Upper lobe of left lung (tissue), 6 donors: ENCODE results near the gene DISC1. TPM values are rescaled to one million over a fixed set of nuclear protein-coding genes. Genes with fewer than 3 reads are reported as not detected.

Experiments used
- ATAC-seq, 2 donors: fragments of 200-7000 bp; cut with Tn5 transposase; one replicate each; pipeline ENCODE4 v1.9.1; 2022; ENCODE audit warnings: mild to moderate bottlenecking in 2 of 2, moderate library complexity in 2 of 2; ENCODE audit not compliant: low FRiP score in 2 of 2
- DNase-seq, 2 donors: peaks; one replicate each; pipeline ENCODE4 v3.0.0-alpha.2; 2019 to 2020
- H3K27ac ChIP-seq, 4 donors: fragments of 200-600 bp; sonication (generic); one replicate each; pipeline ENCODE4 v1.5.1; 2016 to 2019
- H3K27me3 ChIP-seq, 4 donors: fragments of 200-600 bp; sonication (generic); one replicate each; pipeline ENCODE4 v1.5.1; 2017 to 2019
- H3K36me3 ChIP-seq, 4 donors: fragments of 200-600 bp; sonication (generic); one replicate each; pipeline ENCODE4 v1.5.1; 2016 to 2019
- H3K4me1 ChIP-seq, 4 donors: fragments of 200-600 bp; sonication (generic); one replicate each; pipeline ENCODE4 v1.5.1; 2018 to 2019
- H3K4me3 ChIP-seq, 4 donors: fragments of 200-600 bp; sonication (generic); one replicate each; pipeline ENCODE4 v1.5.1; 2017 to 2019; ENCODE audit warnings: mild to moderate bottlenecking in 2 of 4, moderate library complexity in 1 of 4
- H3K9me3 ChIP-seq, 4 donors: fragments of 200-600 bp; sonication (generic); one replicate each; pipeline ENCODE4 v1.5.1; 2018 to 2019
- EP300 ChIP-seq, 4 donors: sonication (generic); formaldehyde crosslinking; IDR thresholded peaks; one replicate each; pipeline ENCODE4 v1.5.1; 2017; ENCODE audit warnings: antibody characterized with exemption in 4 of 4, control low read depth in 2 of 4
- POLR2A ChIP-seq, 4 donors: fragments of 450-650 bp; IDR thresholded peaks; one replicate each; pipeline ENCODE4 v1.5.1; 2016 to 2017; ENCODE audit warnings: antibody characterized with exemption in 4 of 4, mild to moderate bottlenecking in 2 of 4
- POLR2AphosphoS5 ChIP-seq, 2 donors: sonication (generic); formaldehyde crosslinking; IDR thresholded peaks; one replicate each; pipeline ENCODE4 v1.5.1; 2017; ENCODE audit warnings: antibody characterized with exemption in 2 of 2
- whole genome bisulfite sequencing, 2 donors: methylation state at CpG; one replicate each; pipeline ENCODE4 v1.1.5; 2017 to 2018; 5-methylcytosine and 5-hydroxymethylcytosine counted together
- total RNA-seq, 6 donors: library from RNA; depleted of rRNA in 4 of 6; stranded (reverse); fragments of >200 nt in 4 of 6; gene quantifications; one replicate each; pipeline versions ENCODE4 v1.1.0 to v1.2.1, GENCODE V29; 2016 to 2021
- TF ChIP-seq, protein P1 (sequence below), 6 experiments: fragments of 450-650 bp in 4 of 6; fragments of 200-600 bp in 2 of 6; sonication (generic) in 2 of 6; IDR thresholded peaks; one replicate each; pipeline ENCODE4 v1.5.1; 2016 to 2019; ENCODE audit warnings: antibody characterized with exemption in 6 of 6
- donor health status: DM: no; HTN: no; CAD: no; lungs with moderate emphysema.
- donor health status: DM: no; HTN: yes; CAD: no; lungs with severe emphysema.

The DISC1 gene
- total RNA-seq, 6 donors from 2014 or later, result 6.1 to 16.8 (median 10.5) TPM

DNA sequence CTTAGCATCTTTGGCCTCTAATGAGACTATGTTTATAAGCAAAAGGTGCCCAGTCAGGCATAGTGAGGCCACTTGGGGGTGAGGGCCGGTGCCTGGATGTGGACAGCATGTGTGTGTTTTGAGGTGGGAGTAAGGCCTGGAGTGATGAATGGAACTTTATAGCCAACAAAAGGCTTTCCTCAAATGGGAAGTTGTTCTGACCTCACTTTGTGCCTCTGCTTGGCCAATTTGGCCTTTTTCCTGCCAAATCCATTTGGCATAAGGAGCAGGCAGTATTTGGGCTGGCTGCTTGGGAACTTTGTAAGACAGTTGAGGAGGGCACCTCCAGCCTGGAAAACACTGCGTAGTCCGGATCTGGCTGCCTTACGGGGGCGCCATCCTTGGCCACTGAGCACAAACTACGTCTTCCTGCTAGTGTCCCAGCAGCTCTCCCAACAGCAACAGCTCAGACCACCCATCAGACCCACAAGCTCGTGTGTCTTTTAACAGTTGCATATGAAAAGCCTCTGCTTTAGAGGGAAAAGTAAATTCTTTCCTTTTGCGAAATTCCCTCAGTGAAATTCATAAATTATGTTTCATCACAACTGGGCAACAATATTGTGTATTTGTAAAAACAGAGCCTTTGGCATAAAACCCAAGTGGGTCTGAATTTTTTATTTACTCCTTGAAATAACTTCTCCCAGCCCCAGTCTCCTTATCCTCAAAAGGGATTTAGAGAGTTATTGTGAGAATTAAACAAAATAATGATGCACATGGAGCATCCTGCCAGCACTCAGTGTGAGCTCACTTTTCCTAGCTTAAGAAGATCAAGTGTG, 322.9 kb downstream of the DISC1 start:
- Histone ChIP-seq H3K4me3 (no peak overlapping the region), H3K27me3 (no peaks in the 10 kb centered on the region), H3K9me3 (no peaks in the 10 kb centered on the region), H3K36me3 (no peaks in the 10 kb centered on the region), H3K27ac (peak overlapping the region in 1 of 4 donors; percentile 2), H3K4me1 (no peaks in the 10 kb centered on the region)
- peak; percentile 49 to 77 for ATAC-seq
- no peak for TF ChIP-seq POLR2A (IDR thresholded peaks at IDR 0.05)
- TF ChIP-seq, protein P1, sequence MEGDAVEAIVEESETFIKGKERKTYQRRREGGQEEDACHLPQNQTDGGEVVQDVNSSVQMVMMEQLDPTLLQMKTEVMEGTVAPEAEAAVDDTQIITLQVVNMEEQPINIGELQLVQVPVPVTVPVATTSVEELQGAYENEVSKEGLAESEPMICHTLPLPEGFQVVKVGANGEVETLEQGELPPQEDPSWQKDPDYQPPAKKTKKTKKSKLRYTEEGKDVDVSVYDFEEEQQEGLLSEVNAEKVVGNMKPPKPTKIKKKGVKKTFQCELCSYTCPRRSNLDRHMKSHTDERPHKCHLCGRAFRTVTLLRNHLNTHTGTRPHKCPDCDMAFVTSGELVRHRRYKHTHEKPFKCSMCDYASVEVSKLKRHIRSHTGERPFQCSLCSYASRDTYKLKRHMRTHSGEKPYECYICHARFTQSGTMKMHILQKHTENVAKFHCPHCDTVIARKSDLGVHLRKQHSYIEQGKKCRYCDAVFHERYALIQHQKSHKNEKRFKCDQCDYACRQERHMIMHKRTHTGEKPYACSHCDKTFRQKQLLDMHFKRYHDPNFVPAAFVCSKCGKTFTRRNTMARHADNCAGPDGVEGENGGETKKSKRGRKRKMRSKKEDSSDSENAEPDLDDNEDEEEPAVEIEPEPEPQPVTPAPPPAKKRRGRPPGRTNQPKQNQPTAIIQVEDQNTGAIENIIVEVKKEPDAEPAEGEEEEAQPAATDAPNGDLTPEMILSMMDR (IDR thresholded peaks at IDR 0.05), result no peak
- no peak for TF ChIP-seq EP300 (IDR thresholded peaks at IDR 0.05)
- TF ChIP-seq POLR2AphosphoS5 (IDR thresholded peaks at IDR 0.05), result no peak
- WGBS, 2 donors, result 73 to 81% methylated on average over 8 of the region's 8 CpGs
- no peak for DNase-seq

DNA sequence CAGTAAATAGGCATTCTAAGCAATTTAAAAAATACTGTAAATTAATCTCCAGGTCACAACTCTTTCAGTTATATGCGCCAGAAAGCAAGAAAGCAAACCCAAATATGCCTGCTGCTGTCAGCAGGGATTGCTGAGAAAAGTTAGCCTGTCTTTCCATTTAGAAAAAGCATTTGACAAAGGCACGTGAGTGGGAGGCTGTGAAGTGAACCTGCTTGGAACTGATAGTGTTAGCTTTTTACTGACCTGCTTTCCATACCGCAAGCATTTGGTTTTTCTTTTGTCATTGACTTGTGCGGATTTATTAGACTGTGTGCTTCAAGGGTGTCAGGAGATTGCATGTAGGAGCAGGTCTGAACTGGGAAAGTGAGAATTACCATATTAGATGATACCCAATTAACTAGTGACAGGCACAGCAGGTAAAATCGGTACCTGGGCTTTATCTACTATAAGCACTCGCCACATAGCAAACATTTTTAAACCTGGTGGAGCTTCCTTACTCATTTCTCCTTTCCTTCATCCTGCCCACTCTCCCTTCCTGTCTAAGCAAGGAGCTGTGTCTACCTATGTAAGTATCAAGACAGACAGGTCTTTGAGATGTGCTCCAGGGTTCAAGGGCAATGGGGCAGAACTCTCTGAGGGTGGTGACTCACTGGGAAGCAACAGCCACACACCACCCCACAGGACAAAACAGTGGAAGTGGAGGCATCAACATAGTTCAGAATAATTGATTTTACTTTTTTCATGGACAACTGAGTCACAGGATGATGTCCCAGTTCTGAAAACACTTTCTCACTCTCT, 323.9 kb downstream of the DISC1 start:
- H3K4me3 ChIP-seq, result no peak overlapping the region
- H3K27ac ChIP-seq, result no peak overlapping the region
- no peak for DNase-seq
- no peaks in the 10 kb centered on the region for H3K4me1 ChIP-seq
- H3K9me3 ChIP-seq, result no peaks in the 10 kb centered on the region
- no peaks in the 10 kb centered on the region for H3K36me3 ChIP-seq
- H3K27me3 ChIP-seq, result no peaks in the 10 kb centered on the region
- 69 to 82% methylated on average over 6 of the region's 6 CpGs for WGBS, 2 donors
- TF ChIP-seq EP300 (IDR thresholded peaks at IDR 0.05) (no peak), POLR2A (IDR thresholded peaks at IDR 0.05) (no peak), POLR2AphosphoS5 (IDR thresholded peaks at IDR 0.05) (no peak)
- TF ChIP-seq, protein P1 (IDR thresholded peaks at IDR 0.05), result no peak
- ATAC-seq, result no peak

DNA sequence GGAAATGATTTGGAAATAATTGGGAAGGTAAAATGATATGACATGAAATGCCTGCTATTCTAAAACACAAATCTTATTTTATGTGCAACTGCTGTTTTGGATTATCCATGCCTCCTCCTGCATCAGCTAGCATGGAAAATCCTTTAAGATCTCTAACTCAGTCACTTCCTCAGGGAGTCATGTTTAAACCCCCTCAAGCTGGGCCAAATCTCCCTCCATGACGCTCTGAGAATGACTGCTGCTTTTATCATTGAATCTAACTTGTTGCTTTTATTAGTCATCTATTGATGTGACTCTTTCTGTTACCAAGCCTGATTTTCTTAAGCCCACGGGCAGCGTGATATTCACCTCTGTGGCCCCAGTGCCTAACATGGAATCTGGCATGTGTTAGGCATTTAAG, 324.8 kb downstream of the DISC1 start:
- no peak overlapping the region for H3K4me3 ChIP-seq
- no peak for TF ChIP-seq EP300 (IDR thresholded peaks at IDR 0.05)
- TF ChIP-seq POLR2AphosphoS5 (IDR thresholded peaks at IDR 0.05), result no peak
- TF ChIP-seq, protein P1 (IDR thresholded peaks at IDR 0.05), result no peak
- TF ChIP-seq POLR2A (IDR thresholded peaks at IDR 0.05), result no peak
- ATAC-seq (no peak), DNase-seq (no peak)
- H3K27me3 ChIP-seq, result no peaks in the 10 kb centered on the region
- H3K4me1 ChIP-seq, result no peaks in the 10 kb centered on the region
- H3K9me3 ChIP-seq, result no peaks in the 10 kb centered on the region
- no peak overlapping the region for H3K27ac ChIP-seq
- H3K36me3 ChIP-seq, result no peaks in the 10 kb centered on the region
- 93 to 96% methylated on average over 3 of the region's 3 CpGs for WGBS, 2 donors

DNA sequence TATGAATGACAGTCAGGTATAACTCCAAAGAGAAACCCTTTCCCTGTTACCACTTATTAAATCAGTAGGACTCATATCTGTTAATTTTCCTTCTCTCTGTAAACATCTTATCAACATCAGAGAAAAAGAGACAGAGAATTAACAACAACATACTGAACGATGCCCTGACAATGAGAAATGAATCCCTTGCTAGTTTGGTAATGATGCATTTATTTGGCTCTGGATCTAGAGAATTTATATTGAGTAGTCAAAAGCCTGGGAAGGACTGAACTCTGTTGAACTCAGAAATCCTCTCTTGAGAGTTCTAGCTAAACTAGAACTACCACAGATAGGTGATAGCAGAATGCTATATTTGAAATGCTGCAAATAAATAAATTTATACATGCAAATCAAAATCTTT, 325.6 kb downstream of the DISC1 start:
- TF ChIP-seq, protein P1 (IDR thresholded peaks at IDR 0.05), result no peak
- TF ChIP-seq POLR2A (IDR thresholded peaks at IDR 0.05), result no peak
- no peak for TF ChIP-seq POLR2AphosphoS5 (IDR thresholded peaks at IDR 0.05)
- no peak for TF ChIP-seq EP300 (IDR thresholded peaks at IDR 0.05)
- no peak overlapping the region for H3K4me3 ChIP-seq
- no peaks in the 10 kb centered on the region for H3K36me3 ChIP-seq
- no peaks in the 10 kb centered on the region for H3K4me1 ChIP-seq
- DNase-seq, result no peak
- H3K27ac ChIP-seq, result no peak overlapping the region
- H3K9me3 ChIP-seq, result no peaks in the 10 kb centered on the region
- ATAC-seq, result no peak
- H3K27me3 ChIP-seq, result no peaks in the 10 kb centered on the region
- 59 to 61% methylated on average over 1 of the region's 1 CpG for WGBS, 2 donors
